HUES6 (cell line): Measurements from ENCODE around the gene PDE7B.

Source experiments
- H3K27ac ChIP-seq: 2 replicates; pipeline ENCODE4 v1.7.0; 2013; ENCODE audit warnings: low read depth, mild to moderate bottlenecking, low read length, inconsistent platforms
- H3K27me3 ChIP-seq: 2 replicates; pipeline ENCODE4 v1.6.1; 2013; ENCODE audit warnings: low read length; ENCODE audit not compliant: control insufficient read depth, insufficient read depth
- H3K36me3 ChIP-seq: 2 replicates; pipeline ENCODE4 v1.6.1; 2013; ENCODE audit warnings: low read length; ENCODE audit not compliant: control insufficient read depth, insufficient read depth
- H3K4me1 ChIP-seq: 2 replicates; pipeline ENCODE4 v1.6.1; 2013; ENCODE audit warnings: low read length; ENCODE audit not compliant: control insufficient read depth, insufficient read depth
- H3K4me3 ChIP-seq: 2 replicates; pipeline ENCODE4 v1.5.1; 2013; ENCODE audit warnings: low read depth, low read length
- H3K9ac ChIP-seq: one replicate; pipeline ENCODE4 v1.6.1; 2013; ENCODE audit warnings: mild to moderate bottlenecking, low read length
- H3K9me3 ChIP-seq: 2 replicates; pipeline ENCODE4 v1.6.1; 2013; ENCODE audit warnings: low read depth, low read length; ENCODE audit not compliant: control insufficient read depth, insufficient read depth

PDE7B gene

GRCh38 chr6:136030131-136030530 lies 178.6 kb downstream of the PDE7B start:
- Histone ChIP-seq H3K4me3 (no peak overlapping the region), H3K9me3 (no peaks in the 10 kb centered on the region), H3K27me3 (no peaks in the 10 kb centered on the region), H3K36me3 (no peaks in the 10 kb centered on the region), H3K27ac (no peak overlapping the region), H3K4me1 (no peaks in the 10 kb centered on the region), H3K9ac (no peak overlapping the region)

GRCh38 chr6:136031982-136032381 lies 180.5 kb downstream of the PDE7B start:
- H3K4me3 ChIP-seq, result no peak overlapping the region
- no peaks in the 10 kb centered on the region for H3K27me3 ChIP-seq
- no peaks in the 10 kb centered on the region for H3K9me3 ChIP-seq
- no peak overlapping the region for H3K9ac ChIP-seq
- no peaks in the 10 kb centered on the region for H3K36me3 ChIP-seq
- H3K4me1 ChIP-seq, result peaks cover under 1% of the 10 kb centered on the region; the same call in 1 of the 2 replicates
- H3K27ac ChIP-seq, result no peak overlapping the region

- peaks cover 13% of the 10 kb centered on the region; the same call in 1 of the 2 replicates for H3K4me1 ChIP-seq
- no peaks in the 10 kb centered on the region for H3K9me3 ChIP-seq
- H3K36me3 ChIP-seq, result no peaks in the 10 kb centered on the region
- H3K27ac ChIP-seq, result no peak overlapping the region
- no peak overlapping the region for H3K4me3 ChIP-seq
- no peaks in the 10 kb centered on the region for H3K27me3 ChIP-seq
- H3K9ac ChIP-seq, result no peak overlapping the region
Observed at GRCh38 chr6:136033416-136033815, 181.9 kb downstream of the PDE7B start.

GRCh38 chr6:136034422-136034821 lies 182.9 kb downstream of the PDE7B start:
- no peaks in the 10 kb centered on the region for H3K9me3 ChIP-seq
- H3K36me3 ChIP-seq, result no peaks in the 10 kb centered on the region
- H3K27me3 ChIP-seq, result no peaks in the 10 kb centered on the region
- no peak overlapping the region for H3K27ac ChIP-seq
- no peak overlapping the region for H3K4me3 ChIP-seq
- no peak overlapping the region for H3K9ac ChIP-seq
- H3K4me1 ChIP-seq, result peaks cover 13% of the 10 kb centered on the region; the same call in 1 of the 2 replicates

- H3K4me1 ChIP-seq, result peaks cover 13% of the 10 kb centered on the region; the same call in 1 of the 2 replicates
- no peak overlapping the region for H3K4me3 ChIP-seq
- no peaks in the 10 kb centered on the region for H3K36me3 ChIP-seq
- no peak overlapping the region for H3K9ac ChIP-seq
- no peaks in the 10 kb centered on the region for H3K9me3 ChIP-seq
- no peaks in the 10 kb centered on the region for H3K27me3 ChIP-seq
- H3K27ac ChIP-seq, result no peak overlapping the region
Observed at GRCh38 chr6:136035378-136036070, 184.0 kb downstream of the PDE7B start.

- no peaks in the 10 kb centered on the region for H3K9me3 ChIP-seq
- H3K36me3 ChIP-seq, result no peaks in the 10 kb centered on the region
- H3K4me3 ChIP-seq, result no peak overlapping the region
- no peak overlapping the region for H3K27ac ChIP-seq
- H3K4me1 ChIP-seq, result peaks cover 13% of the 10 kb centered on the region; the same call in 1 of the 2 replicates
- no peak overlapping the region for H3K9ac ChIP-seq
- no peaks in the 10 kb centered on the region for H3K27me3 ChIP-seq
Observed at GRCh38 chr6:136036071-136036380, 184.5 kb downstream of the PDE7B start.

- H3K4me3 ChIP-seq, result no peak overlapping the region
- no peaks in the 10 kb centered on the region for H3K36me3 ChIP-seq
- H3K9me3 ChIP-seq, result no peaks in the 10 kb centered on the region
- H3K27me3 ChIP-seq, result no peaks in the 10 kb centered on the region
- no peak overlapping the region for H3K27ac ChIP-seq
- peaks cover 13% of the 10 kb centered on the region; the same call in 1 of the 2 replicates for H3K4me1 ChIP-seq
- H3K9ac ChIP-seq, result no peak overlapping the region
Observed at GRCh38 chr6:136036601-136037000, 185.1 kb downstream of the PDE7B start.

GRCh38 chr6:136037242-136037875 lies 185.9 kb downstream of the PDE7B start:
- Histone ChIP-seq H3K27ac (no peak overlapping the region), H3K9me3 (no peaks in the 10 kb centered on the region), H3K4me3 (no peak overlapping the region), H3K4me1 (peaks cover 13% of the 10 kb centered on the region; the same call in 1 of the 2 replicates), H3K27me3 (no peaks in the 10 kb centered on the region), H3K36me3 (no peaks in the 10 kb centered on the region), H3K9ac (no peak overlapping the region)

GRCh38 chr6:136037876-136038460 lies 186.5 kb downstream of the PDE7B start:
- no peaks in the 10 kb centered on the region for H3K36me3 ChIP-seq
- peaks cover 13% of the 10 kb centered on the region; the same call in 1 of the 2 replicates for H3K4me1 ChIP-seq
- H3K9ac ChIP-seq, result no peak overlapping the region
- H3K27ac ChIP-seq, result no peak overlapping the region
- H3K27me3 ChIP-seq, result no peaks in the 10 kb centered on the region
- H3K9me3 ChIP-seq, result no peaks in the 10 kb centered on the region
- H3K4me3 ChIP-seq, result no peak overlapping the region

GRCh38 chr6:136038531-136038930 lies 187.0 kb downstream of the PDE7B start:
- no peaks in the 10 kb centered on the region for H3K27me3 ChIP-seq
- no peak overlapping the region for H3K4me3 ChIP-seq
- H3K36me3 ChIP-seq, result no peaks in the 10 kb centered on the region
- no peak overlapping the region for H3K27ac ChIP-seq
- no peak overlapping the region for H3K9ac ChIP-seq
- H3K4me1 ChIP-seq, result peaks cover 13% of the 10 kb centered on the region; the same call in 1 of the 2 replicates
- no peaks in the 10 kb centered on the region for H3K9me3 ChIP-seq

GRCh38 chr6:136039185-136039584 lies 187.7 kb downstream of the PDE7B start:
- H3K4me3 ChIP-seq, result no peak overlapping the region
- H3K9me3 ChIP-seq, result no peaks in the 10 kb centered on the region
- peaks cover 13% of the 10 kb centered on the region; the same call in 1 of the 2 replicates for H3K4me1 ChIP-seq
- no peaks in the 10 kb centered on the region for H3K36me3 ChIP-seq
- no peak overlapping the region for H3K9ac ChIP-seq
- H3K27me3 ChIP-seq, result no peaks in the 10 kb centered on the region
- H3K27ac ChIP-seq, result no peak overlapping the region
